ENCODE data around the gene RNF113B.

Gene RNF113B

GRCh38 chr13:98172590-98173422 lies 4.3 kb downstream of the RNF113B start:
- TF ChIP-seq, protein P1, sequence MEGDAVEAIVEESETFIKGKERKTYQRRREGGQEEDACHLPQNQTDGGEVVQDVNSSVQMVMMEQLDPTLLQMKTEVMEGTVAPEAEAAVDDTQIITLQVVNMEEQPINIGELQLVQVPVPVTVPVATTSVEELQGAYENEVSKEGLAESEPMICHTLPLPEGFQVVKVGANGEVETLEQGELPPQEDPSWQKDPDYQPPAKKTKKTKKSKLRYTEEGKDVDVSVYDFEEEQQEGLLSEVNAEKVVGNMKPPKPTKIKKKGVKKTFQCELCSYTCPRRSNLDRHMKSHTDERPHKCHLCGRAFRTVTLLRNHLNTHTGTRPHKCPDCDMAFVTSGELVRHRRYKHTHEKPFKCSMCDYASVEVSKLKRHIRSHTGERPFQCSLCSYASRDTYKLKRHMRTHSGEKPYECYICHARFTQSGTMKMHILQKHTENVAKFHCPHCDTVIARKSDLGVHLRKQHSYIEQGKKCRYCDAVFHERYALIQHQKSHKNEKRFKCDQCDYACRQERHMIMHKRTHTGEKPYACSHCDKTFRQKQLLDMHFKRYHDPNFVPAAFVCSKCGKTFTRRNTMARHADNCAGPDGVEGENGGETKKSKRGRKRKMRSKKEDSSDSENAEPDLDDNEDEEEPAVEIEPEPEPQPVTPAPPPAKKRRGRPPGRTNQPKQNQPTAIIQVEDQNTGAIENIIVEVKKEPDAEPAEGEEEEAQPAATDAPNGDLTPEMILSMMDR (conservative IDR thresholded peaks at IDR 0.05; ENCODE audit: low read depth, low read length): no peak
- Histone ChIP-seq H4K20me1 (ENCODE audit: insufficient read depth) (no peaks in the 10 kb centered on the region), H2AFZ (ENCODE audit: low read depth) (no peak overlapping the region), H3K79me2 (ENCODE audit: insufficient read depth, low read depth) (no peaks in the 10 kb centered on the region), H3K27me3 (ENCODE audit: insufficient read depth, low read depth) (no peaks in the 10 kb centered on the region), H3K27ac (no peak overlapping the region), H3K4me3 (IDR thresholded peaks at IDR 0.05; ENCODE audit: insufficient read depth, low read depth, low read length) (no peak overlapping the region), H3K4me1 (ENCODE audit: low read depth, poor library complexity, severe bottlenecking) (no peaks in the 10 kb centered on the region), H3K9ac (no peak overlapping the region), H3K4me2 (no peak overlapping the region), H3K36me3 (ENCODE audit: insufficient read depth) (no peaks in the 10 kb centered on the region)

DNA sequence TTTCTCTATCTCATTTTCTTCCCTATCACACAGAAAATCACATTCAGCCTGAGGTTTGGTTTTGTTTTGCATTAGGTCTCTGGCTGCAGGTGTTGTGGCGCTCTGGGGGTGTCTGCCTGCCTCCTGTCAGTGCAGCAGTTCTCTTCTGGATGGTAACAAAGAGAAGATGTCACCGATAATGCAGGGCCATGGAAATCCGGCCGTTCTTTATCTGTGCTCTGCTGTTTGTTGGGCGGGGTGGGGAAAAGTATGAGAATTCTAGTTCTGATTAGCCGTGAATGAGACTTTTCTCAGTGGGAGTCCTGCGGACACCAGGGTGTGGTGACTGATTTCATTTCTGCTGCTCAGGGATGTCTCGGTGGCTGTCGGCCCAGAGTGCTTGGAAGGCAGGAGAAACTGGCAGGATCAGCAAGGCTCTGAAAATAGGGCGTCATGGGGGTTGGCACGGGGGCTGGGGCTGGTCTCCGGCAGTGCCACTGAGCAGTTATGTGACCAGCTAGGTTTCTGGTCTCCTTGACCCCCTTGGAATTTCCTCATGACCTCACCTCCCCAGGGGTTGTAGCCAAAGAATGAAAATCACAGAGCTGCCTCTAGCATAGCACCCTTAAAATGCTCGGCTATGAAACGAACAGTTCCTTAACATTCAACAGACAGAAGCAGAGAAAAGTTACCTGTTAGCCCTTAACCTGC lies 5.0 kb downstream of the RNF113B start:
- H3K27ac ChIP-seq: no peak overlapping the region
- H4K20me1 ChIP-seq (ENCODE audit: insufficient read depth): no peaks in the 10 kb centered on the region
- H3K9ac ChIP-seq: no peak overlapping the region
- no peaks in the 10 kb centered on the region for H3K27me3 ChIP-seq (ENCODE audit: insufficient read depth, low read depth)
- H3K79me2 ChIP-seq (ENCODE audit: insufficient read depth, low read depth): no peaks in the 10 kb centered on the region
- no peak overlapping the region for H3K4me3 ChIP-seq (IDR thresholded peaks at IDR 0.05; ENCODE audit: insufficient read depth, low read depth, low read length)
- H3K36me3 ChIP-seq (ENCODE audit: insufficient read depth): no peaks in the 10 kb centered on the region
- H3K4me2 ChIP-seq: no peak overlapping the region
- H2AFZ ChIP-seq (ENCODE audit: low read depth): no peak overlapping the region
- no peaks in the 10 kb centered on the region for H3K4me1 ChIP-seq (ENCODE audit: low read depth, poor library complexity, severe bottlenecking)
- TF ChIP-seq, protein P1 (conservative IDR thresholded peaks at IDR 0.05; ENCODE audit: low read depth, low read length): no peak

DNA sequence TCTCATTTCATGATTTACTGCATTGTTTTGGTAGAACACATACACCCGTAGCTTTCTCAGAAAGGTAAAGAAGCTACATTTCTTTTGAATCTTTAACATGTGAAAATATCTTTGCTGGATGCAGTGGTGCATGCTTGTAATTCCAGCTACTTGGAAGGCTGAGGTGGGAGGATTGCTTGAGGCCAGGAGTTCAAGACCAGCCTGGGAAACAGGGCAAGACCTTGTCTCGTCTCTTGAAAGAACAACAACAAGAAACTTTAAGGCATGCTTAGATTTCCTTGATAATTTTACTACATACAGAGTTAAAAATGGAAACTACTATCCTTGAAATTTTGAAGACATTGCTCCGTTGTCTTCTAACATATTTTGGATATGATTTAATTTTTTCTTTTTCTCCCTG lies 7.7 kb downstream of the RNF113B start:
- no peak overlapping the region for H3K9ac ChIP-seq

DNA sequence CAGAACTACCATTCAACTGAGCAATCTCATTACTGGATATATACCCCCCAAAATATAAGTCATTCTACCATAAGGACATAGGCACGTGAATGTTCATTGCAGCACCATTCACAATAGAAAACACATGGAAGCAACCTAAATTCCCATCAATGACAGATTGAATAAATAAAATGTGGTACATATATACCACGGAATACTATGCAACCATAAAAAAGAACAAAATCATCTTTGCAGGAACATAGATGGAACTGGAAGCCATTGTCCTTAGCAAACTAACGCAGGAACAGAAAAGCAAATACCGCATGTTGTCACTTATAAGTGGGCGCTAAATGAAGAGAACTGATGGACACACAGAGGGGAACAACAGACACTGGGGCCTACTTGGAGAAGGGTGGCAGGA lies 14.1 kb downstream of the RNF113B start:
- TF ChIP-seq, protein P1 (conservative IDR thresholded peaks at IDR 0.05; ENCODE audit: low read depth, low read length): no peak
- Histone ChIP-seq H3K4me1 (ENCODE audit: low read depth, poor library complexity, severe bottlenecking) (peaks cover 12% of the 10 kb centered on the region), H3K79me2 (ENCODE audit: insufficient read depth, low read depth) (no peaks in the 10 kb centered on the region), H3K27me3 (ENCODE audit: insufficient read depth, low read depth) (no peaks in the 10 kb centered on the region), H4K20me1 (ENCODE audit: insufficient read depth) (no peaks in the 10 kb centered on the region), H3K36me3 (ENCODE audit: insufficient read depth) (no peaks in the 10 kb centered on the region), H3K27ac (no peak overlapping the region), H3K9ac (no peak overlapping the region), H3K4me2 (no peak overlapping the region), H3K4me3 (IDR thresholded peaks at IDR 0.05; ENCODE audit: insufficient read depth, low read depth, low read length) (no peak overlapping the region), H2AFZ (ENCODE audit: low read depth) (no peak overlapping the region)

More for the DNA sequence above, 7.7 kb downstream of the RNF113B start:
- H3K27me3 ChIP-seq (ENCODE audit: insufficient read depth, low read depth): no peaks in the 10 kb centered on the region
- no peaks in the 10 kb centered on the region for H3K4me1 ChIP-seq (ENCODE audit: low read depth, poor library complexity, severe bottlenecking)
- no peaks in the 10 kb centered on the region for H4K20me1 ChIP-seq (ENCODE audit: insufficient read depth)
- TF ChIP-seq, protein P1 (conservative IDR thresholded peaks at IDR 0.05; ENCODE audit: low read depth, low read length): no peak
- no peak overlapping the region for H3K4me3 ChIP-seq (IDR thresholded peaks at IDR 0.05; ENCODE audit: insufficient read depth, low read depth, low read length)
- H2AFZ ChIP-seq (ENCODE audit: low read depth): no peak overlapping the region
- H3K27ac ChIP-seq: no peak overlapping the region
- H3K79me2 ChIP-seq (ENCODE audit: insufficient read depth, low read depth): no peaks in the 10 kb centered on the region
- H3K4me2 ChIP-seq: no peak overlapping the region
- no peaks in the 10 kb centered on the region for H3K36me3 ChIP-seq (ENCODE audit: insufficient read depth)
